ENCODE results near the gene GHR.

GHR gene

DNA sequence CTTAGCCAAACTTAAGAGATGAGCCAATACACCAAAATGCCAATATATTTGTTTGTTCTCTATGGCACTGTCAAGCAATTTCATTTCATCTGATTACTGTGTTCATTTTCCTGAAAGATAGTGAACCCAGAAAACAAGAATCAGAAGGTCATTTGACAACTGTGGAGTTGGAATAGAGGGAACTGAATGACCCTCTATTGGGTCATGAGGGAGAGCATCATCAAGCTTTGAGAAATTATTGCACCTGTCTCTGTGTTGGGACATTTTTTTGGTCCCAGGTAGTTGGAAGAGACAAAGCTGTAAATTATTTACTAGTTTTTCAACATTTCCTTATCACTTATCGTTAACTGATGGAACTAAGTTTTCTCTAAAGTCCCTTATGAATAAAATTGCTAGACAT is 129.4 kb downstream of the GHR start:
- no peak overlapping the region for H3K27ac ChIP-seq
- TF ChIP-seq CTCF (IDR thresholded peaks at IDR 0.05) (no peak), ZFX (IDR thresholded peaks at IDR 0.05; ENCODE audit: borderline replicate concordance) (no peak)

DNA sequence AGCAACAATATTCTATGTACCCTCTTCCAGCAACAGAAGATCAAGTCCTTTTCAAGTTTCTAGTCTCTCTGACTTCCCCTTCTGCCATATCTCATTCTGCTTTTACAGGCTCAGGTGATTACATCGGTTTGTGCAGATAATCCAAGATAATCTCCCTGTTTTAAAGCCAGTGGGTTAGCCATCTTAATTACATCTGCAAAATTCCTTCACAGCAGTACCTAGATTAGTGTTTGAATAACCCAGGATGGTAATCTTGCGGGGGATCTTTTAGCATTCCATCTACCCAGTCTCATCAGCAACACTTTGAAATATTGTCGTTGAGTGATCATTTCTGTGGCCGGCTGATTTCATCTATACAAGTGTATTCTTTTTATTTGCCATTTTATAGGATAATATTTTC is 130.2 kb downstream of the GHR start:
- TF ChIP-seq ZFX (IDR thresholded peaks at IDR 0.05; ENCODE audit: borderline replicate concordance) = no peak
- no peak for TF ChIP-seq CTCF (IDR thresholded peaks at IDR 0.05)
- no peak overlapping the region for H3K27ac ChIP-seq

DNA sequence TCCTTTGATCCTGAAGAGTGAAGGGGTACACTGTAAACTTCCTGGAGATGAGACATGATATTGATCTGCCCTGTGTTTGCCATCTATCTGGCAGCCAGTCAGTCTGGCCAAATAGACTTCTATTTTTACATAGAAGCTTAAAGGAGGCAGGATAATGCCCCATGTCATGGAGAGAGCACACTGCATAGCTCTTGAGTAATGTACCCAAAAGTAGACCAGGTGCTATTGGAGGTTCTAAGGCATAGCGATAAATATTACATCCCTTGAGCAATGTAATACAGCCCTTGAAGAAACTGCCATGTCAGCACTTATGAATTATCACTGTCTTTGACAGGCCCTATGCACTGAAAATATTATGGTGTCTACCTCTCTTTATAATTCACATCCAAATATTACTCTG is 131.8 kb downstream of the GHR start:
- no peak for TF ChIP-seq CTCF (IDR thresholded peaks at IDR 0.05)
- TF ChIP-seq ZFX (IDR thresholded peaks at IDR 0.05; ENCODE audit: borderline replicate concordance) = no peak
- H3K27ac ChIP-seq = no peak overlapping the region

- H3K27ac ChIP-seq = no peak overlapping the region
- TF ChIP-seq ZFX (IDR thresholded peaks at IDR 0.05; ENCODE audit: borderline replicate concordance) = no peak
- TF ChIP-seq CTCF (IDR thresholded peaks at IDR 0.05) = no peak
Observed at GRCh38 chr5:42555797-42556196, 132.6 kb downstream of the GHR start.

- H3K27ac ChIP-seq = no peak overlapping the region
- no peak for TF ChIP-seq CTCF (IDR thresholded peaks at IDR 0.05)
Observed at GRCh38 chr5:42557689-42558088, 134.4 kb downstream of the GHR start.

DNA sequence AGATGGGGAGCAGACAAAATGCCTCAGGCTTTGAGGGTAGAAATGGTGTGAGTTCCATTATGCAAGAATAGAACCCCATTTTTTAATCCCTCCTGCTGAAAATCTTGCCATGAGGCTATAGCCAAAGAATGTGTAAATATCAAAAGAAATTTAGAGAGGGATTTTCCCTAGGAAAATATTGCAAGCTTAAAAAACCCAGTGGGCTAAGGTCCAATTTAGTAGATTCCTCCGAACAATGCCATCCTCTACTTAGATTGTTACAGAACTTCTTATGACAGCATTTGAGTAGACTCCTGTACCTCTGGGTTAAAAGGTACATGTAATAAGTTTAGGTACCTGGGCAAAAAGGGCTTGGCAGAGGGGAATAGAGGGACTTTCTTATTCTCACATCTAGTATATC is 138.4 kb downstream of the GHR start:
- TF ChIP-seq ZFX (IDR thresholded peaks at IDR 0.05; ENCODE audit: borderline replicate concordance) (no peak), CTCF (IDR thresholded peaks at IDR 0.05) (no peak)

GRCh38 chr5:42564689-42565356 is 141.6 kb downstream of the GHR start:
- no peak overlapping the region for H3K27ac ChIP-seq
- TF ChIP-seq CTCF (IDR thresholded peaks at IDR 0.05) = no peak
- TF ChIP-seq ZFX (IDR thresholded peaks at IDR 0.05; ENCODE audit: borderline replicate concordance) = no peak

More for the DNA sequence above, 138.4 kb downstream of the GHR start:
- no peak overlapping the region for H3K27ac ChIP-seq
